GM23338 (cell line): Measurements from ENCODE around the gene IGF2R. TPM values are rescaled to one million over a fixed set of nuclear protein-coding genes. Genes with fewer than 3 reads are reported as not detected.

Experiments used
- ATAC-seq: fragments of 200-7000 bp; cut with Tn5 transposase; 3 replicates; pipeline ENCODE4 v1.9.1; 2020
- DNase-seq: peaks from one replicate; pipeline ENCODE4 v3.0.0-alpha.2; 2015; ENCODE audit warnings: low spot score
- H2AFZ ChIP-seq: fragments of 200-600 bp; sonication (generic); 2 replicates; pipeline ENCODE4 v1.8.0; 2016; ENCODE audit warnings: antibody characterized with exemption, mild to moderate bottlenecking, moderate library complexity
- H3F3A ChIP-seq: fragments of 200-600 bp; sonication (generic); replicated peaks from 2 replicates; pipeline ENCODE4 v1.8.0; 2017; ENCODE audit warnings: antibody characterized with exemption, mixed run types, low read depth
- H3K27ac ChIP-seq: fragments of 200-600 bp; sonication (generic); 2 replicates; pipeline ENCODE4 v1.6.1; 2016; ENCODE audit warnings: low read depth
- H3K27me3 ChIP-seq: fragments of 200-600 bp; sonication (generic); 2 replicates; pipeline ENCODE4 v1.8.0; 2016; ENCODE audit warnings: mild to moderate bottlenecking, mixed run types, moderate library complexity; ENCODE audit not compliant: insufficient read depth
- H3K36me3 ChIP-seq: fragments of 200-600 bp; sonication (generic); 2 replicates; pipeline ENCODE4 v1.8.0; 2016; ENCODE audit warnings: mild to moderate bottlenecking; ENCODE audit not compliant: insufficient read depth
- H3K4me1 ChIP-seq: fragments of 200-600 bp; sonication (generic); 2 replicates; pipeline ENCODE4 v1.8.0; 2016; ENCODE audit warnings: mild to moderate bottlenecking, moderate library complexity; ENCODE audit not compliant: insufficient read depth
- H3K4me2 ChIP-seq: fragments of 200-600 bp; sonication (generic); 2 replicates; pipeline ENCODE4 v1.7.1; 2017; ENCODE audit warnings: mixed run types
- H3K4me3 ChIP-seq: fragments of 200-600 bp; sonication (generic); 2 replicates; pipeline ENCODE4 v1.6.1; 2016; ENCODE audit warnings: mixed run types
- H3K79me2 ChIP-seq: fragments of 200-600 bp; sonication (generic); replicated peaks from 2 replicates; pipeline ENCODE4 v1.8.0; 2017; ENCODE audit warnings: mild to moderate bottlenecking; ENCODE audit not compliant: insufficient read depth
- H3K9me2 ChIP-seq: fragments of 200-600 bp; sonication (generic); 2 replicates; pipeline ENCODE4 v1.8.0; 2017; ENCODE audit not compliant: insufficient read depth
- H4K20me1 ChIP-seq: fragments of 200-600 bp; sonication (generic); replicated peaks from 2 replicates; pipeline ENCODE4 v1.8.0; 2017; ENCODE audit warnings: mild to moderate bottlenecking; ENCODE audit not compliant: insufficient read depth
- H3K27ac Mint-ChIP-seq: 2 replicates; pipeline ENCODE4 v1.8.0; 2020; ENCODE audit warnings: inconsistent platforms, mild to moderate bottlenecking, moderate library complexity, mixed read lengths
- H3K27me3 Mint-ChIP-seq: 3 replicates; pipeline ENCODE4 v1.8.0; 2022; ENCODE audit warnings: low read depth, mild to moderate bottlenecking, moderate library complexity, mixed read lengths, inconsistent platforms; ENCODE audit not compliant: insufficient read depth, poor library complexity
- H3K36me3 Mint-ChIP-seq: 3 replicates; pipeline ENCODE4 v1.8.0; 2021; ENCODE audit warnings: low read depth, mild to moderate bottlenecking, inconsistent platforms, moderate library complexity, mixed read lengths
- H3K4me1 Mint-ChIP-seq: 3 replicates; pipeline ENCODE4 v1.8.0; 2020; ENCODE audit warnings: mild to moderate bottlenecking, inconsistent platforms, mixed read lengths
- H3K4me3 Mint-ChIP-seq: 3 replicates; pipeline ENCODE4 v1.8.0; 2021; ENCODE audit warnings: moderate library complexity, mild to moderate bottlenecking, inconsistent platforms, mixed read lengths
- H3K9me3 Mint-ChIP-seq: 3 replicates; pipeline ENCODE4 v1.8.0; 2020; ENCODE audit warnings: moderate library complexity, mild to moderate bottlenecking, inconsistent platforms, mixed read lengths
- CTCF ChIP-seq, 2 experiments: fragments of 200-600 bp in 1 of 2; sonication (generic) in 1 of 2; conservative IDR thresholded peaks; 2 replicates each; pipeline versions ENCODE4 v1.5.1 to v1.6.1; 2016 to 2017; ENCODE audit warnings: antibody characterized with exemption in 2 of 2, low read depth in 2 of 2, mild to moderate bottlenecking in 2 of 2, moderate library complexity in 1 of 2
- ETS1 ChIP-seq: IDR thresholded peaks from 2 replicates; pipeline ENCODE4 v1.6.1; 2016; ENCODE audit warnings: antibody characterized with exemption
- EZH2 ChIP-seq: fragments of 200-600 bp; sonication (generic); IDR thresholded peaks from one replicate; pipeline ENCODE4 v1.8.0; 2017; ENCODE audit warnings: antibody characterized with exemption, mild to moderate bottlenecking, low read depth; ENCODE audit not compliant: unreplicated experiment
- EZH2phosphoT487 ChIP-seq: fragments of 200-600 bp; sonication (generic); IDR thresholded peaks from one replicate; pipeline ENCODE4 v1.8.1; 2018; ENCODE audit warnings: antibody characterized with exemption; ENCODE audit not compliant: unreplicated experiment
- NANOG ChIP-seq: IDR thresholded peaks from 2 replicates; pipeline ENCODE4 v1.6.1; 2016; ENCODE audit warnings: antibody characterized with exemption, borderline replicate concordance
- REST ChIP-seq: IDR thresholded peaks from one replicate; pipeline ENCODE4 v1.6.1; 2018; ENCODE audit warnings: antibody characterized with exemption; ENCODE audit not compliant: unreplicated experiment
- STAT1 ChIP-seq: IDR thresholded peaks from one replicate; pipeline ENCODE4 v1.6.1; 2016; ENCODE audit warnings: antibody characterized with exemption; ENCODE audit not compliant: unreplicated experiment
- ZNF114 ChIP-seq: fragments of 250-450 bp; sonication (Bioruptor Pico); IDR thresholded peaks from 2 replicates; pipeline ENCODE4 v1.5.0; 2020; ENCODE audit warnings: mild to moderate bottlenecking, moderate library complexity
- ZNF462 ChIP-seq: fragments of 250-450 bp; sonication (Bioruptor Pico); IDR thresholded peaks from 2 replicates; pipeline ENCODE4 v1.5.0; 2020; ENCODE audit warnings: mild to moderate bottlenecking, moderate library complexity
- polyA plus RNA-seq: library from polyadenylated mRNA; unstranded; fragments of >200 nt; fragmentation: Nextera tagmentation; extraction: Ambion mirVana; gene quantifications from 2 replicates; pipeline ENCODE4 v1.2.1, GENCODE V29; 2016
- total RNA-seq: library from RNA; depleted of rRNA; stranded (reverse); fragments of >200 nt; shearing (Covaris generic); gene quantifications from 2 replicates; pipeline ENCODE4 v1.2.3, GENCODE V29; 2014

The IGF2R gene
- total and polyA plus RNA-seq, 2 experiments from 2014 or later = 12.5 to 76.4 TPM

- no peak overlapping the region; the same call in 1 of the 2 replicates for H3K27ac Mint-ChIP-seq
- DNase-seq (no peak), ATAC-seq (peak; percentile 59)
- Histone ChIP-seq H3K4me3 (no peak overlapping the region), H3K4me2 (no peak overlapping the region), H3K4me1 (no peaks in the 10 kb centered on the region), H3K79me2 (no peaks in the 10 kb centered on the region), H4K20me1 (no peaks in the 10 kb centered on the region), H3K27me3 (no peaks in the 10 kb centered on the region), H3K36me3 (no peaks in the 10 kb centered on the region), H3K9me2 (no peaks in the 10 kb centered on the region), H2AFZ (peak overlapping the region; percentile 87), H3F3A (no peaks in the 10 kb centered on the region), H3K27ac (no peak overlapping the region)
- no peaks in the 10 kb centered on the region for H3K36me3 Mint-ChIP-seq
- peaks cover 21% of the 10 kb centered on the region for H3K4me1 Mint-ChIP-seq
- H3K4me3 Mint-ChIP-seq = no peak overlapping the region
- H3K27me3 Mint-ChIP-seq = peaks cover 3% of the 10 kb centered on the region
- TF ChIP-seq REST = no peak
- no peak for TF ChIP-seq STAT1
- no peak for TF ChIP-seq ZNF462 (CRISPR knock-in tag)
- no peak for TF ChIP-seq CTCF (conservative IDR thresholded peaks at IDR 0.05; ENCODE audit: low read depth in 2 of 2)
- no peak for TF ChIP-seq ZNF114 (CRISPR knock-in tag)
- TF ChIP-seq EZH2 = no peak
- TF ChIP-seq EZH2phosphoT487 = no peak
- no peak for TF ChIP-seq ETS1
- no peak for TF ChIP-seq NANOG
- no peaks in the 10 kb centered on the region for H3K9me3 Mint-ChIP-seq
These were observed 16.4 kb upstream of the IGF2R start for GRCh38 chr6:159952289-159953005.
